Ovary (tissue), 3 donors: Measurements from ENCODE around the gene ACTL7A.

Experiments
- CTCF ChIP-seq, 3 donors: fragments of 450-650 bp in 2 of 3; fragments of 200-600 bp in 1 of 3; IDR thresholded peaks; one replicate each; pipeline versions ENCODE4 v1.5.1 to v1.8.0; 2016 to 2022; ENCODE audit warnings: antibody characterized with exemption in 3 of 3, mild to moderate bottlenecking in 1 of 3
- POLR2A ChIP-seq: fragments of 450-650 bp; IDR thresholded peaks from one replicate; pipeline ENCODE4 v1.6.1; 2017; ENCODE audit warnings: antibody characterized with exemption, mild to moderate bottlenecking, moderate library complexity
- donor health status: DM: no; HTN: no; CAD: no.

GRCh38 chr9:108894225-108894997 is 32.3 kb downstream of the ACTL7A start:
- TF ChIP-seq CTCF (IDR thresholded peaks at IDR 0.05) (no peak), POLR2A (no peak)
